HCT116 (cell line): ENCODE results near the gene ABCC1. TPM values are rescaled to one million over a fixed set of nuclear protein-coding genes. Genes with fewer than 3 reads are reported as not detected.

Experiments used
- ATAC-seq: fragments of 200-7000 bp; cut with Tn5 transposase; 2 replicates; pipeline ENCODE4 v1.9.1; 2020; ENCODE audit warnings: mild to moderate bottlenecking, moderate library complexity
- BruUV-seq: library from RNA; stranded (reverse); fragments of 400-500 nt; replicated peaks from 2 replicates; lab custom pipeline; 2021; lab: Mats Ljungman, UMichigan
- CTCF ChIA-PET: fragments of 300-600 bp; sonication (Branson Sonifier 250); formaldehyde crosslinking; loops from one replicate; lab custom pipeline; 2021; ENCODE audit warnings: antibody characterized with exemption; lab: Charles Lee
- POLR2A ChIA-PET: fragments of 300-600, 350-600 bp; sonication (Branson Sonifier 250); formaldehyde crosslinking; loops from one replicate; lab custom pipeline; 2021; ENCODE audit warnings: antibody characterized with exemption; lab: Charles Lee
- RAD21 ChIA-PET, 2 experiments: fragments of 300-600 bp; sonication (Branson Sonifier 250); formaldehyde crosslinking; loops; one replicate each; lab custom pipeline; 2023; ENCODE audit warnings: low total read pairs in 2 of 2; ENCODE audit not compliant: uncharacterized antibody in 2 of 2, unreplicated experiment in 2 of 2, low non-redundant PET in 1 of 2; lab: Charles Lee
- DNase-seq: peaks from one replicate; pipeline ENCODE4 v3.0.0-alpha.2; 2010; ENCODE audit warnings: low read depth, low spot score
- H2AFZ ChIP-seq: fragments of 200-600 bp; shearing (Covaris generic), sonication (generic); 2 replicates; pipeline ENCODE4 v1.6.1; 2017; ENCODE audit warnings: low read depth, mixed run types, mixed read lengths, antibody characterized with exemption, low read length; ENCODE audit not compliant: poor library complexity, severe bottlenecking
- H3K27ac ChIP-seq: 2 replicates; pipeline ENCODE4 v1.5.1; 2012; ENCODE audit warnings: low read depth, low read length
- H3K27me3 ChIP-seq: fragments of 200-600 bp; sonication (generic); 2 replicates; pipeline ENCODE4 v1.6.1; 2016; ENCODE audit warnings: mixed run types, low read length, mixed read lengths; ENCODE audit not compliant: insufficient read depth
- H3K36me3 ChIP-seq, 2 experiments: fragments of 200-500 bp in 1 of 2; fragments of 200-600 bp in 1 of 2; sonication (Bioruptor generic) in 1 of 2; sonication (generic) in 1 of 2; 2 replicates each; pipeline versions ENCODE4 v1.5.1 to v1.6.1; 2014 to 2016; ENCODE audit warnings: low read length in 2 of 2, inconsistent platforms in 1 of 2, mixed read lengths in 1 of 2, mixed run types in 1 of 2; ENCODE audit not compliant: insufficient read depth in 2 of 2, control insufficient read depth in 1 of 2
- H3K4me1 ChIP-seq, 2 experiments: fragments of 200-600 bp in 1 of 2; sonication (generic) in 1 of 2; 2 replicates each; pipeline versions ENCODE4 v1.5.1 to v1.6.1; 2012 to 2017; ENCODE audit warnings: low read length in 2 of 2, inconsistent platforms in 1 of 2, mild to moderate bottlenecking in 1 of 2, mixed read lengths in 1 of 2, mixed run types in 1 of 2, moderate library complexity in 1 of 2; ENCODE audit not compliant: insufficient read depth in 2 of 2, control insufficient read depth in 1 of 2
- H3K4me2 ChIP-seq: fragments of 200-600 bp; sonication (generic); 2 replicates; pipeline ENCODE4 v1.6.1; 2017; ENCODE audit warnings: mixed run types, low read length, mixed read lengths
- H3K4me3 ChIP-seq, 2 experiments: fragments of 200-600 bp in 1 of 2; sonication (generic) in 1 of 2; replicated peaks in 1 of 2; 2 replicates each; pipeline ENCODE4 v1.5.1; 2011 to 2016; ENCODE audit warnings: low read length in 2 of 2, control low read depth in 1 of 2, low read depth in 1 of 2, mild to moderate bottlenecking in 1 of 2, mixed read lengths in 1 of 2, mixed run types in 1 of 2
- H3K79me2 ChIP-seq: fragments of 200-600 bp; sonication (generic); 2 replicates; pipeline ENCODE4 v1.6.1; 2017; ENCODE audit warnings: mild to moderate bottlenecking, mixed run types, low read length, moderate library complexity, mixed read lengths; ENCODE audit not compliant: insufficient read depth
- H3K9ac ChIP-seq: fragments of 200-600 bp; sonication (generic); 2 replicates; pipeline ENCODE4 v1.6.1; 2016; ENCODE audit warnings: low read length, mixed read lengths
- H3K9me2 ChIP-seq: fragments of 200-600 bp; sonication (generic), shearing (Covaris generic); 2 replicates; pipeline ENCODE4 v1.6.1; 2017; ENCODE audit warnings: mixed run types, mild to moderate bottlenecking, moderate library complexity; ENCODE audit not compliant: insufficient read depth
- H3K9me3 ChIP-seq, 2 experiments: fragments of 200-500 bp in 1 of 2; fragments of 200-600 bp in 1 of 2; sonication (Bioruptor generic) in 1 of 2; sonication (generic) in 1 of 2; 2 replicates each; pipeline ENCODE4 v1.6.1; 2014 to 2017; ENCODE audit warnings: low read length in 2 of 2, mixed read lengths in 2 of 2, inconsistent platforms in 1 of 2, low read depth in 1 of 2, mild to moderate bottlenecking in 1 of 2, mixed run types in 1 of 2, moderate library complexity in 1 of 2; ENCODE audit not compliant: control insufficient read depth in 1 of 2, insufficient read depth in 1 of 2
- H4K20me1 ChIP-seq: fragments of 200-600 bp; sonication (generic), shearing (Covaris generic); 2 replicates; pipeline ENCODE4 v1.6.1; 2017; ENCODE audit warnings: mixed run types, mild to moderate bottlenecking, moderate library complexity; ENCODE audit not compliant: insufficient read depth
- CBX3 ChIP-seq: IDR thresholded peaks from 2 replicates; pipeline ENCODE4 v1.6.1; 2012; ENCODE audit warnings: low read depth
- CEBPB ChIP-seq: IDR thresholded peaks from 2 replicates; pipeline ENCODE4 v1.6.1; 2012; ENCODE audit warnings: low read depth
- CTCF ChIP-seq, 3 experiments: fragments of 200-600 bp in 1 of 3; sonication (generic) in 1 of 3; IDR thresholded peaks in 2 of 3; conservative IDR thresholded peaks in 1 of 3; 2 replicates each; pipeline ENCODE4 v1.5.1; 2012 to 2017; ENCODE audit warnings: low read depth in 2 of 3, low read length in 2 of 3, antibody characterized with exemption in 1 of 3, borderline replicate concordance in 1 of 3, control low read depth in 1 of 3, mild to moderate bottlenecking in 1 of 3, mixed read lengths in 1 of 3, mixed run types in 1 of 3, moderate library complexity in 1 of 3; ENCODE audit not compliant: insufficient read depth in 1 of 3
- EGR1 ChIP-seq: IDR thresholded peaks from 2 replicates; pipeline ENCODE4 v1.6.1; 2012; ENCODE audit warnings: low read depth
- EZH2phosphoT487 ChIP-seq: fragments of 200-600 bp; IDR thresholded peaks from 2 replicates; pipeline ENCODE4 v1.6.1; 2018; ENCODE audit warnings: antibody characterized with exemption, borderline replicate concordance
- FOSL1 ChIP-seq: IDR thresholded peaks from 2 replicates; pipeline ENCODE4 v1.6.1; 2012; ENCODE audit warnings: low read depth
- JUND ChIP-seq: IDR thresholded peaks from 2 replicates; pipeline ENCODE4 v1.6.1; 2012
- POLR2A ChIP-seq: IDR thresholded peaks from 2 replicates; pipeline ENCODE4 v1.7.0; 2011; ENCODE audit warnings: borderline replicate concordance; ENCODE audit not compliant: insufficient read depth, insufficient read length; ENCODE audit errors: extremely low read depth
- RAD21 ChIP-seq: IDR thresholded peaks from 2 replicates; pipeline ENCODE4 v1.6.1; 2012; ENCODE audit warnings: low read depth, mild to moderate bottlenecking
- SIN3A ChIP-seq: IDR thresholded peaks from 2 replicates; pipeline ENCODE4 v1.6.1; 2012; ENCODE audit warnings: low read depth
- SP1 ChIP-seq: IDR thresholded peaks from 2 replicates; pipeline ENCODE4 v1.6.1; 2012; ENCODE audit warnings: low read depth
- SRF ChIP-seq: IDR thresholded peaks from 2 replicates; pipeline ENCODE4 v1.6.1; 2012; ENCODE audit warnings: low read depth
- ZFX ChIP-seq: fragments of 450-650 bp; IDR thresholded peaks from 2 replicates; pipeline ENCODE4 v1.6.1; 2017
- ZNF274 ChIP-seq: fragments of 200-500 bp; sonication (Bioruptor generic); IDR thresholded peaks from 2 replicates; pipeline ENCODE4 v1.6.1; 2014; ENCODE audit warnings: mild to moderate bottlenecking, low read depth, low read length, inconsistent platforms
- intact Hi-C: fragments of 100-400 bp; cut with micrococcal nuclease; formaldehyde crosslinking; loops from 2 replicates; pipeline ENCODE4 v1.10.0; 2022
- total RNA-seq: library from RNA; stranded (reverse); gene quantifications from one replicate; pipeline ENCODE4 v1.2.1, GENCODE V29; 2021; ENCODE audit not compliant: unreplicated experiment
- TF ChIP-seq, protein P1 (sequence below): IDR thresholded peaks from 2 replicates; pipeline ENCODE4 v1.6.1; 2012
- TF ChIP-seq, protein P2 (sequence below): IDR thresholded peaks from 2 replicates; pipeline ENCODE4 v1.6.1; 2012

Gene ABCC1
- total RNA-seq, 1 experiment from 2014 or later: 61.9 TPM

DNA sequence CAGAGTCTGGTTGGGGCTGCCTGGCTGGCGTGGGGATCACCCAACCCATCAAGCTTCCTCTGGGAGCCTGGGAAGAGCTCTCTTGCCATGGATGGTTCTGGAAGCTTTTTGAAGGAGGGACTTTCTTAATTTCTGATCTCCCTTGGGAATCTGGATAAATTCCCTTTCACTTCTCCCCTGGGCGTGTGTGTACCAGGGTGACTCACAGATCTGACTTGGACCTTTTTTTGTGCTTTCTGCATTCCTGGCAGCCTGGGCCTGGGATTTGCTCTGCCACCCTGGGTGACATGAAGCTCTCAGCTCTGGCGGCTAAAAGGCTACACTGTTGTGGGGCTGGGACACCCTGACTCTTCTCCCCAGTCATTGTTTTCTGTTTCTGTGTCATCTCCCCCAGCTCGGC is 70.1 kb downstream of the ABCC1 start:
- CTCF ChIA-PET: no interaction called here
- H3K9ac ChIP-seq: peak overlapping the region; percentile 26; the same call in 1 of the 2 replicates
- H3K36me3 ChIP-seq: peaks cover 12 to 15% of the 10 kb centered on the region in 2 experiments; a peak in 3 of 4 replicates
- BruUV-seq: no TSS peak
- DNase-seq (peak; percentile 10), ATAC-seq (no peak)
- H3K4me1 ChIP-seq: peaks cover 48 to 72% of the 10 kb centered on the region in 2 experiments
- RAD21 ChIA-PET: no interaction called here
- H3K9me3 ChIP-seq: no peaks in the 10 kb centered on the region
- no peaks in the 10 kb centered on the region for H3K27me3 ChIP-seq
- TF ChIP-seq ZNF274: no peak
- no peak for TF ChIP-seq SRF
- TF ChIP-seq JUND: peak; percentile 47; the same call in 1 of the 2 replicates
- TF ChIP-seq EGR1: no peak
- peak; percentile 51 for TF ChIP-seq FOSL1
- no peak for TF ChIP-seq CEBPB
- TF ChIP-seq, protein P1, sequence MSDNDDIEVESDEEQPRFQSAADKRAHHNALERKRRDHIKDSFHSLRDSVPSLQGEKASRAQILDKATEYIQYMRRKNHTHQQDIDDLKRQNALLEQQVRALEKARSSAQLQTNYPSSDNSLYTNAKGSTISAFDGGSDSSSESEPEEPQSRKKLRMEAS: no peak
- TF ChIP-seq RAD21: no peak
- H3K4me3 ChIP-seq: peak overlapping the region in 1 of 2 experiments; percentile 6; a peak in 1 of 4 replicates
- H4K20me1 ChIP-seq: no peaks in the 10 kb centered on the region
- peak overlapping the region; percentile 54 for H3K27ac ChIP-seq
- peak overlapping the region; percentile 62 for H3K4me2 ChIP-seq
- H3K79me2 ChIP-seq: peaks cover 36% of the 10 kb centered on the region; the same call in 1 of the 2 replicates
- intact Hi-C loops: no loop called here
- H2AFZ ChIP-seq: no peak overlapping the region
- POLR2A ChIA-PET: no interaction called here
- H3K9me2 ChIP-seq: no peaks in the 10 kb centered on the region

- 0 out of 2 replicates have a peak overlapping the region, but pooled peaks have one; percentile 7 for H3K27ac ChIP-seq
- POLR2A ChIA-PET: no interaction called here
- TF ChIP-seq SP1 (no peak), ZNF274 (no peak), EGR1 (no peak), SIN3A (no peak), CBX3 (no peak), CTCF (IDR thresholded peaks at IDR 0.05 in 2 of 3, conservative IDR thresholded peaks at IDR 0.05 in 1 of 3; ENCODE audit: borderline replicate concordance in 1 of 3, insufficient read depth in 1 of 3, low read depth in 2 of 3, low read length in 2 of 3) (no peak), EZH2phosphoT487 (no peak), RAD21 (no peak), POLR2A (no peak), CEBPB (no peak), FOSL1 (no peak), ZFX (no peak)
- TF ChIP-seq, protein P2, sequence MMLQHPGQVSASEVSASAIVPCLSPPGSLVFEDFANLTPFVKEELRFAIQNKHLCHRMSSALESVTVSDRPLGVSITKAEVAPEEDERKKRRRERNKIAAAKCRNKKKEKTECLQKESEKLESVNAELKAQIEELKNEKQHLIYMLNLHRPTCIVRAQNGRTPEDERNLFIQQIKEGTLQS: no peak
Observed at GRCh38 chr16:16020291-16020690, 70.9 kb downstream of the ABCC1 start.

More at GRCh38 chr16:16020291-16020690, 70.9 kb downstream of the ABCC1 start:
- ChIA-PET RAD21 (no interaction called here), CTCF (no interaction called here)
- Histone ChIP-seq H3K4me3 (no peak overlapping the region), H3K4me1 (peaks cover 48 to 80% of the 10 kb centered on the region in 2 experiments), H3K4me2 (no peak overlapping the region), H3K27me3 (no peaks in the 10 kb centered on the region), H3K9me2 (no peaks in the 10 kb centered on the region), H3K79me2 (peaks cover 44% of the 10 kb centered on the region; the same call in 1 of the 2 replicates), H3K9ac (no peak overlapping the region), H3K9me3 (no peaks in the 10 kb centered on the region), H2AFZ (no peak overlapping the region), H3K36me3 (peaks cover 12 to 15% of the 10 kb centered on the region in 2 experiments; a peak in 3 of 4 replicates), H4K20me1 (no peaks in the 10 kb centered on the region)
- no TSS peak for BruUV-seq
- intact Hi-C loops: loop anchor here (5.0 kb wide), 1 partner anchor 133 kb away; the partner anchor contains the start of gene CEP20
- DNase-seq (no peak), ATAC-seq (no peak)
